Measurements from ENCODE around the gene WWC1.

GRCh38 chr5:168274406-168274805 is 17.0 kb upstream of the WWC1 start:
- TF ChIP-seq GATA2 (IDR thresholded peaks at IDR 0.05; ENCODE audit: low read depth, low read length) (no peak), GATA3 (IDR thresholded peaks at IDR 0.05; ENCODE audit: low read depth, low read length) (no peak)

All from SH-SY5Y (cell line).